Central memory CD4-positive, alpha-beta T cell (primary cell): ENCODE data around the gene SYT5.
"Not testable (repeated sequence)": the region's sequence is repeated elsewhere in the genome, so short reads cannot be mapped to it uniquely, and the experiment has no call there.

Source experiments
- DNase-seq: peaks from one replicate; pipeline ENCODE4 v3.0.0; 2022

Gene SYT5

GRCh38 chr19:55166530-55167268, 13.4 kb downstream of the SYT5 start, which contains the start of gene DNAAF3:
DNAAF3 (minus strand) TSS chr19:55166613; CDS start chr19:55166413, 200 bp downstream.
- peak; percentile 72 for DNase-seq

DNA sequence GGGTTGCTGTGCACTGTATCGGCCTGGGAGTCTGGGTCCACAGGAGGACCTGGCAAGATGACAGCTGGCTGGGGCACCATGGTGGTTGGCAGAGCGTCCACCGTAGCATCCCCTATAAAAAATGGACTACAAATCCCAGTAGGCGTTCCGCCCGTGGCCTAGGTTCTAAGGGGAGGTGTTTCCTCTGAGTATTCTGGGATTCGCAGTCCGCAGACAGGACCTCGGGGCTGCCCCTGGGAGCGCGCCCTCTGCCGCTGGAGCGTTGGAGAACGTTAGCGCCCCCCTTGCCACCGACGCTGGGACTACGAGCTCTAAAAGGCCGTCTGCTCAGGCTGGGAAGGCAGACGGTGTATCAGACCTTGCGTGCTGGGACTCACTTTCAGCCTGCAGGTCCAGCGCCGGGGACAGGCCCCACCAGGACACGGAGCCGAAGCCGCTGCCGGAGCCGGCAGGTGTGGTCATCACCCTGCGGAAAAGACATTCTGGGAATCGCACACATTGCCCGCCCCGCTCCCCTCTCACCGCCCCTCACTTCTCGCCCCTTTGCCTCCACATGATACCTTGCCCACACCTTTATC, 14.0 kb downstream of the SYT5 start:
- DNase-seq: peak; percentile 54

DNA sequence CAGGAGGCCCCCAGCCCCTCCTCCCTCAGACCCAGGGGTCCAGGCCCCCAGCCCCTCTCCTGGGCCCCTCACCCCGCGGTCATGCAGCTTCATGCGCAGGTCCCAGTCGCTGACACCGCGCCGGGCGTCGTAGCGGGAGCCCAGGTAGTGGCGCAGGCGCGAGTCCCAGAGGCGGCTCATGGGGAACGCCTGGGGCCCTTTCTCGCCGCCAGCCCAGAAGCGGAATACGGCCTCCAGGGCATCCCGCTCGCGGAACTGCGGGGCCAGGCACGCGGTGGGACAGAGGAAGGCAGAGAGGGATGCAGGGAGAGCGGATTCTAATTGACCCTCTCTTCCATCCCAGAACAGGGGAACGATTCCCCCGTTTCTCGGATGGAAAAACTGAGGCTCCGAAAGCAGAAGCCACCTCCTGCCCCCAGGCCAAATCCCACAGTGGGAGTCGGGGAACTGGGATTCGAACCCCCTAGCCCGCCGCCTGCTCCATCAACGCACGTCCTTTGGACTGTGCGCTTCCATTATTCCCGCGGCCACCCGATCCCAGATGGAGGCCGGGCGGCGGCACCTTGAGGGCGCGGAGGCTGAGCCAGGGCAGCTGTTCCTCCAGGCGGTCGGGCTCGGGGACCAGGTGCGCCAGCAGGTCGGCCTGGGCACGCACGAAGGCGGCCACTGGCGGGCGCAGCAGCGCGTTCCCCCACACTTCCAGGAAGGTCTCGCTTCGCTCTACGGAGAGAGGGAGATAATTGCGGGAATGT, 18.3 kb downstream of the SYT5 start:
- DNase-seq: no peak

DNA sequence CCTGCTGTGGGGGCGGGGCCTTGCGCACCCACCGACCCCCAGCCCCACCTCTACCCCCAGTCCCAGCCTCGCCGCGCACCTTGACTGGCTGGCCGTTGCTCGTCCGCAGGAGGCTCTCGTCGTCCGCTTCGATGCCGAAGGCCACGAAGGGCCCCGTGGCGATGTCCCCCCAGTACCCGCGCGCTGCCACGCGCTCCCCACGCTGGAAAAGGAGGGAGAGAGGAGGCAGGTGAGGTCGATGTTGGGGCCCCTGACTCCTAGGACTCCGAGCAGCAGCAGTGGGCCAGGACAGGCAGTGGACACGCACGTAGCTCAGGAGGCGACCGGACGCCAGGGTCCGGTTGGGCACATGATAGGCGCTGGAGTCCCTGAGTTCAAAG, 19.1 kb downstream of the SYT5 start:
- DNase-seq: no peak

- peak; percentile 84 for DNase-seq
Measured at GRCh38 chr19:55160128-55160985, 19.7 kb downstream of the SYT5 start.

DNA sequence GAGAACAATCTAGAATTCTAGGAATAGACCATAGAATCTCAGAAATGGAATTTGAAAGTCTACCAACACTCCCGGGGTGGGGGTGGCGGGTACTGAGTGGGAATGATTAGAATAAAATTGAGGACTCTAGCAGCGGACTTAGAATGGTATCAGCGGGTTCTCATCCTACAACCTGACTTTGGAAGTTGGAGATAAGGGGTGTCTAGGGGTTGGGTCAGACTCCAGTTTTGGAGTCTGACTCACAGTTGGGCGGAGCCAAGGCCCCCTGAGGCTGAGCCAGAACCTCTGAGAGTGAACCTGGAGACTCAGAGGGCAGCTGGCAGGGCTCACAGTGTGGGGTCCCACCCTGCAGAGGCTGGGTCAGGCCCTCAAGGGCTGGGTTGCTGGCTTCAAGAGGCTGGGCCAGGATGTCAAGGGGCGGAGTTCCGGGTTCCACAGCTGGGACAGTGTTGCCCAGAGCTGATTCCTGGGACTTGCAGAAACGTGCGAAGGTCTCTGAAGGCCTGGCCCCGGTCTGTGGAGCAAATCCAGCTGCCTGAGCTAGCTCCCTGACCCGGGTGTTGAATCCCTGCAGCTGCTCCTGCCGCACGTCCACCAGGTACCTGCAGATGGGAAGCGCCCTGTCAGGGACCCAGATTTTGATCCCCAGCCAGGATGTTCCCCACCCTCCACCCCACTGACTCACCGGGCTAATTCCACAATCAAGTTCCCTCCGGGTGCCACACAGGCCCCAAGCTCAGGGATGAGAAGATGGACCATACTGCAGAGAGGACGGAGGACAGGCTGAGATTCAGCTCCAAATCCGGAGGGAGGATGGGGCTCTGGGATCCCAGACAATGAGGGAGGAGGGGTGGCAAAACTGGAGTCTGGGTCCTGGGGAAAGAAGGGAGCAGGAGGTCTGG, 21.0 kb downstream of the SYT5 start:
- DNase-seq: no peak

- no peak for DNase-seq
Measured at GRCh38 chr19:55158423-55158822, 21.7 kb downstream of the SYT5 start.

- no peak for DNase-seq
Measured at GRCh38 chr19:55157064-55157908, 22.8 kb downstream of the SYT5 start, which contains the start of gene TNNI3. TNNI3 (minus strand) TSS chr19:55157732; CDS start chr19:55157589, 143 bp downstream.

DNA sequence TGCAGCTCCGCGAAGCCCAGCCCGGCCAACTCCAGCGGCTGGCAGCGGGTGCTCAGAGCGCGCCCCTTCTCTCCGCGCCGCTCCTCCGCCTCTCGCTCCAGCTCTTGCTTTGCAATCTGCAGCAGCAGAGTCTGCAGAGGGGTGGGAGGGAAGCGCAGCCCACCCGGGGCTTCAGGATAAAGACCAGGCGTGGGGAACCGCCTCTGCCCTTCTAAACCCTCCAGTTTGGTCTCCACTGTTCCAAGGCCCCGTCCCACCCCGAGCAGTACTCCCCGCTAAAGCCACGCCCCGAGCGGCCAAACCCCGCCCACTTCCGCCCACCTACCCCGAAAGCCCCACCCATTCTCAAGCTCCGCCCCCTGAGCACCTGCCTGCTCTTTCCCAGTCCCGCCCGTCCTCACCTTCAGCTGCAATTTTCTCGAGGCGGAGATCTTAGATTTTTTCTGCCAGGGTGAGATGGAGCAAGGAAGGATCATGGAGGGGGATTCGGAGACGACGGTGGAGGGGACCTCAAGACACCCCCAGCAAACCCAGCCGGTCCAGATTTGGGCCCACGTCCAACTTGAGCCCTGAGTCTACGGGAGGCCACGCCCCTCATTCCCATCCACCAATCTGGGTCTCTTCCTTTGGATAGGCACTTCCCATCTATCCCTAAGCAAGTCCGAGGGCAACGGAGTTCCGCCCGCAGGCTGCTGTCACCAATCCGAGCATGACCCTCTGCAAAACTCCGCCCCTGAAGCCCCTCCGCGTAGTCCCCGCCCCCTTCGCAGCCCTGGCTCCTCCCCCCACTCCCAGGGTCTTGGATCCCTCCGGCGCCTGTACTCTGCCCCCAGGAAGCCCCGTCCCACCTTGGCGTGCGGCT, 23.7 kb downstream of the SYT5 start:
- DNase-seq: no peak

GRCh38 chr19:55155784-55156183, 24.3 kb downstream of the SYT5 start:
- not testable (repeated sequence) for DNase-seq

GRCh38 chr19:55153652-55154264, 26.3 kb downstream of the SYT5 start:
- DNase-seq: no peak

DNA sequence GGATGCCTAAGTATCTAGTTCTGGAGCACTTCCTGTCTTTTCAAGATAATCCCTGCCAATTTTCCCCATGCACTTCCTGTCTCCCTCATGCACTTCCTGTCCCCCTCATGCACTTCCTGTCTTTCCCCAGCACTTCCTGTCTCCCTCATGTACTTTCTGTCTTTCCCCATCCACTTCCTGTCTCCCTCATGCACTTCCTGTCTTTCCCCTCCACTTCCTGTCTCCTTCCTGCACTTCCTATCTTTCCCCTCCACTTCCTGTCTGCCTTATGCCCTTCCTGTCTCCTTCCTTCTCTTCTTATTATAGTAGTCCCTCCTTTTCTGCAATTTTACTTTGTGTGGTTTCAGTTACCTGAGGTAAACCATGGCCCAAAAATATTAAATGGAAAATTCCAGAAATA, 28.1 kb downstream of the SYT5 start:
- DNase-seq: no peak

DNA sequence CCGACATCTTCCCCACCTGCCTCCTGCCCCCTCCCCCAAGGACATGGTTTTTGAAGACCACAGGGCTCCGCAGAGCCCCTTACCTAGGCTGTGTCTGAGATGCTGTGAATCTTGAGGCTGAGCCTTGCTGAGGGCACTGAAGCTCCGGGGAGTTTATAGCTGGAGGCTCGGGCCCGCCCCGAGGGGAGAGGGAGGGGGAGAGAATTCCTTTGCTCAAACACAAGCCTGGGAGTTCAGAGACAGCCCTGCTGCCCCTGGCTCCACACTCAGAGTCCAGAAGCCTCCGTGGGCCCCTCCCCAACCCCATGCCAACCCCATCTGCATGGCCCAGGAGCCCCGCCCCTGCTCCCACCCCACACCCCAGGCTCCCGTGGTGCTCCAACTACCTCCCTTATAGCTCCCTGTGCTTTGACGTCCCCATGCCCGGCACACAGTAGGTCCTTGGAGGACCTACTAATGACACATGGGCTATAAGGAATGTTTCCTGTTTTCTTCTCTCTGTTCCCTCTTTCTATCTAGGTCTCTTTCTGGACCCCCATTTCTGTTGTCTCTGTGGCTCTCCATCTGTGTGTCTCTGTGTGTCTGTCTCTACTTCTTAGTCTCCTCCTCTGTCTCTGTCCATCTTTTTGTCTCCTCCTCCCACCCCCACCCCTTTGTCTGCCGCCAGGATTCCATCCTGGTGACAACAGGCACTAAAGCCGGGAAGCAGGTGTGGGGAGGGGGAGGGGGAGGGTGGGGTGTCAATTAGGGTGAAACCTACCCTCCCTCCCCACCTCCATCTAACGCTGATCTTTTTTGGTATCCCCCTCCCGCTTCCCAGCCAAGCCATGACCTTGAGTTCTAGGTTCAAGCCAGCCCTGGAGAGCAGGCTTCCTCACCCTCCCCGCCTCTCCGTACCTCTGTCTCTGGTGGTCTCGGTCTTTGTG, 30.7 kb downstream of the SYT5 start, which contains the start of gene TNNT1:
Gene TNNT1, minus strand, starts transcription at position 129 of the 926 bp plus-strand sequence. CDS start 2,049 bp downstream, outside the sequence.
- DNase-seq: no peak

GRCh38 chr19:55147545-55148251, 32.4 kb downstream of the SYT5 start:
- DNase-seq: no peak

GRCh38 chr19:55146705-55147273, 33.3 kb downstream of the SYT5 start:
- no peak for DNase-seq

DNA sequence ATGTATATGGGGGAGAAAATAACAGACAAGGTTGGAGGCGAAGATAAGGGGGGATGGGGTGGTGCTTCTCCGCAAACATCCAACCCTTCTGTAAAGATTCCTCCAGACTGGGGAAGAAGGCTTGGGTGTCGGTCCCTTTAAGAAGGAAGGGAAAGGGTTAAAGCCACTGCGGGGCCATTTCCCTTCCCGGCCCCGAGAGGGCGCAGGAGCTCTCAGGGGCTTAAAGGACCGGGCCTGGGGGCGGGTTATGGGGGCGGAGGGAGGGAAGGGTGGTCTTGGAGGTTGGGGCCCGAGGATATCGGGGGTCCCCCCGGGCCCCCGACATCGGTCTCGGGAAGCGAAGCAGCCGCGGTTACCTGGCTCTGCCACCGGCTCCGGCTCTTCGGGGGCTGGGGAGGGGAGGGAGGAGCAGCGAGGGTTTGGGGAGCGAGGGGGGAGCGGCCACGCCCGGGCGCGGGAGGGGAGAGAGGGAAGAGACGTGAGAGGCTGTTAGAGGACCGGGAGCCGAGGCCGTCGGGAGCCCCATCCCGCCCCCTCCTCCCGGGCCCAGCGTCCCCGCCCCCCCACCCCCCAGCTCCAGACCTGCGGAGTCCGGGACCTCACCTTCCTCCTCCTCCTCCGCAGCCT, 33.9 kb downstream of the SYT5 start:
- DNase-seq: no peak
